GM12878 (cell line): ENCODE results near the gene REPIN1. TPM values are rescaled to one million over a fixed set of nuclear protein-coding genes. Genes with fewer than 3 reads are reported as not detected.

Experiments used
- BACH1 ChIP-seq: fragments of 450-650 bp; IDR thresholded peaks from 2 replicates; pipeline ENCODE4 v1.6.1; 2017; ENCODE audit warnings: mild to moderate bottlenecking, borderline replicate concordance
- CEBPZ ChIP-seq: fragments of 150-350 bp; IDR thresholded peaks from 2 replicates; pipeline ENCODE4 v1.6.1; 2016; ENCODE audit warnings: low read depth, low read length
- CTCF ChIP-seq, 3 experiments: IDR thresholded peaks in 2 of 3; conservative IDR thresholded peaks in 1 of 3; 2 replicates each; pipeline ENCODE4 v1.5.1; 2011; ENCODE audit warnings: low read depth in 3 of 3, low read length in 3 of 3, mild to moderate bottlenecking in 3 of 3, control low read depth in 2 of 3, moderate library complexity in 2 of 3, inconsistent platforms in 1 of 3, mixed read lengths in 1 of 3; ENCODE audit not compliant: control insufficient read depth in 2 of 3, insufficient read depth in 1 of 3; ENCODE audit errors: extremely low read depth in 1 of 3
- E4F1 ChIP-seq: fragments of 450-650 bp; IDR thresholded peaks from 2 replicates; pipeline ENCODE4 v1.6.1; 2018; ENCODE audit warnings: borderline replicate concordance, mild to moderate bottlenecking; ENCODE audit not compliant: partially characterized antibody
- EED ChIP-seq: sonication (generic); IDR thresholded peaks from 2 replicates; pipeline ENCODE4 v1.6.1; 2016; ENCODE audit warnings: antibody characterized with exemption, low read depth
- EGR1 ChIP-seq, 2 experiments: IDR thresholded peaks; 1 replicate in 1 of 2; 2 replicates in 1 of 2; pipeline ENCODE4 v1.6.1; 2011 to 2012; ENCODE audit warnings: low read depth in 2 of 2, low read length in 2 of 2, borderline replicate concordance in 1 of 2, mild to moderate bottlenecking in 1 of 2, moderate library complexity in 1 of 2
- FOXK2 ChIP-seq: fragments of 450-650 bp; IDR thresholded peaks from 2 replicates; pipeline ENCODE4 v1.6.1; 2017; ENCODE audit warnings: mild to moderate bottlenecking, moderate library complexity
- HCFC1 ChIP-seq: fragments of 150-350 bp; IDR thresholded peaks from 2 replicates; pipeline ENCODE4 v1.6.1; 2014; ENCODE audit warnings: low read length
- IKZF2 ChIP-seq, 2 experiments: fragments of 450-650 bp; IDR thresholded peaks; 2 replicates each; pipeline ENCODE4 v1.6.1; 2017; ENCODE audit warnings: mild to moderate bottlenecking in 2 of 2, moderate library complexity in 2 of 2
- NFXL1 ChIP-seq: fragments of 450-650 bp; IDR thresholded peaks from 2 replicates; pipeline ENCODE4 v1.6.1; 2017; ENCODE audit warnings: antibody characterized with exemption, mild to moderate bottlenecking, borderline replicate concordance
- NFYB ChIP-seq: IDR thresholded peaks from 2 replicates; pipeline ENCODE4 v1.6.1; 2011; ENCODE audit warnings: low read depth, mild to moderate bottlenecking, low read length, improper control_type of control experiment, moderate library complexity; ENCODE audit not compliant: insufficient read depth
- PAX5 ChIP-seq: IDR thresholded peaks from 2 replicates; pipeline ENCODE4 v1.6.1; 2011; ENCODE audit warnings: low read depth, low read length, borderline replicate concordance
- RELA ChIP-seq: fragments of 450-650 bp; IDR thresholded peaks from 2 replicates; pipeline ENCODE4 v1.8.0; 2014; ENCODE audit warnings: borderline replicate concordance; ENCODE audit not compliant: partially characterized antibody
- SIN3A ChIP-seq: IDR thresholded peaks from 2 replicates; pipeline ENCODE4 v1.6.1; 2012; ENCODE audit warnings: low read depth, low read length, improper control_type of control experiment
- SPI1 ChIP-seq: IDR thresholded peaks from 2 replicates; pipeline ENCODE4 v1.6.1; 2011; ENCODE audit warnings: low read depth, mild to moderate bottlenecking, low read length, moderate library complexity, borderline replicate concordance; ENCODE audit not compliant: insufficient read depth
- STAT3 ChIP-seq: IDR thresholded peaks from 2 replicates; pipeline ENCODE4 v1.6.1; 2011; ENCODE audit warnings: low read depth, low read length, improper control_type of control experiment
- TBL1XR1 ChIP-seq: IDR thresholded peaks from 2 replicates; pipeline ENCODE4 v1.6.1; 2012; ENCODE audit warnings: low read depth, low read length, improper control_type of control experiment
- ZBED1 ChIP-seq: IDR thresholded peaks from 2 replicates; pipeline ENCODE4 v1.6.1; 2016; ENCODE audit warnings: borderline replicate concordance
- polyA plus RNA-seq, 11 experiments: library from polyadenylated mRNA; depleted of rRNA in 4 of 11; unstranded in 6 of 11; stranded (reverse) in 5 of 11; fragments of >200 nt; fragmentation: Nextera tagmentation in 4 of 11; fragmentation: Illumina TruSeq in 1 of 11; extraction: Ambion mirVana in 4 of 11; extraction: Trizol in 1 of 11; gene quantifications; 1 replicate in 1 of 11; 2 replicates in 10 of 11; pipeline versions ENCODE4 v1.2.1 to v1.2.3, GENCODE V29; 2011 to 2016; ENCODE audit warnings: inconsistent platforms in 2 of 11, missing spikeins in 2 of 11, low read depth in 1 of 11
- total RNA-seq, 4 experiments: library from RNA; depleted of rRNA in 3 of 4; stranded (reverse); fragments of >200 nt in 3 of 4; fragmentation: Illumina TruSeq in 1 of 4; extraction: Trizol in 1 of 4; gene quantifications; 2 replicates each; pipeline versions ENCODE4 v1.2.1 to v1.2.3, GENCODE V29; 2013 to 2021
- TF ChIP-seq, protein P1 (sequence below): IDR thresholded peaks from 2 replicates; pipeline ENCODE4 v1.6.1; 2011; ENCODE audit warnings: mild to moderate bottlenecking, low read depth, low read length, moderate library complexity; ENCODE audit not compliant: insufficient replicate concordance
- TF ChIP-seq, protein P2 (sequence below): IDR thresholded peaks from 2 replicates; pipeline ENCODE4 v1.6.1; 2011; ENCODE audit warnings: low read depth, mild to moderate bottlenecking, low read length, moderate library complexity, borderline replicate concordance; ENCODE audit errors: extremely low read depth

The REPIN1 gene
- total and polyA plus RNA-seq, 10 of the 15 experiments (the other 5 are each of a cell fraction or from before 2014, with no cell fraction given) = 5.1 to 172 (median 76.9) TPM

GRCh38 chr7:150406567-150407421 is 38.2 kb downstream of the REPIN1 start (continued):
- no peak for TF ChIP-seq CEBPZ
- TF ChIP-seq FOXK2 = peak; percentile 71
- no peak; the same call in 1 of the 2 replicates for TF ChIP-seq BACH1
- TF ChIP-seq TBL1XR1 = no peak
- TF ChIP-seq NFXL1 = no peak
- TF ChIP-seq CTCF (IDR thresholded peaks at IDR 0.05 in 2 of 3, conservative IDR thresholded peaks at IDR 0.05 in 1 of 3; ENCODE audit: control insufficient read depth in 2 of 3, extremely low read depth in 1 of 3, insufficient read depth in 1 of 3, low read depth in 3 of 3, low read length in 3 of 3) = no peak
- no peak for TF ChIP-seq STAT3
- TF ChIP-seq E4F1 = no peak
- TF ChIP-seq RELA = no peak
- TF ChIP-seq PAX5 = 0 out of 2 replicates have a peak, but pooled peaks have one; percentile 6
- TF ChIP-seq NFYB = no peak
- peak; percentile 90 to 94 for TF ChIP-seq IKZF2 (IDR thresholded peaks at IDR 0.05)
- no peak for TF ChIP-seq ZBED1
- TF ChIP-seq SPI1 = no peak
- TF ChIP-seq HCFC1 = no peak
- TF ChIP-seq SIN3A = no peak
- no peak for TF ChIP-seq EGR1 (IDR thresholded peaks at IDR 0.05; ENCODE audit: borderline replicate concordance in 1 of 2, low read depth in 2 of 2, low read length in 2 of 2)
- TF ChIP-seq, protein P1, sequence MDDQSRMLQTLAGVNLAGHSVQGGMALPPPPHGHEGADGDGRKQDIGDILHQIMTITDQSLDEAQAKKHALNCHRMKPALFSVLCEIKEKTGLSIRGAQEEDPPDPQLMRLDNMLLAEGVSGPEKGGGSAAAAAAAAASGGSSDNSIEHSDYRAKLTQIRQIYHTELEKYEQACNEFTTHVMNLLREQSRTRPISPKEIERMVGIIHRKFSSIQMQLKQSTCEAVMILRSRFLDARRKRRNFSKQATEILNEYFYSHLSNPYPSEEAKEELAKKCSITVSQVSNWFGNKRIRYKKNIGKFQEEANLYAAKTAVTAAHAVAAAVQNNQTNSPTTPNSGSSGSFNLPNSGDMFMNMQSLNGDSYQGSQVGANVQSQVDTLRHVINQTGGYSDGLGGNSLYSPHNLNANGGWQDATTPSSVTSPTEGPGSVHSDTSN = peak; percentile 14
- peak; percentile 86 for TF ChIP-seq EED
- TF ChIP-seq, protein P2, sequence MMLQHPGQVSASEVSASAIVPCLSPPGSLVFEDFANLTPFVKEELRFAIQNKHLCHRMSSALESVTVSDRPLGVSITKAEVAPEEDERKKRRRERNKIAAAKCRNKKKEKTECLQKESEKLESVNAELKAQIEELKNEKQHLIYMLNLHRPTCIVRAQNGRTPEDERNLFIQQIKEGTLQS = no peak
